Calu3 (cell line): ENCODE measurements around the gene TLK2. TPM values are rescaled to one million over a fixed set of nuclear protein-coding genes. Genes with fewer than 3 reads are reported as not detected.
A peak's percentile ranks its signal among the peaks of the same experiment; 100 is the strongest.
"Not testable (repeated sequence)": the region's sequence is repeated elsewhere in the genome, so short reads cannot be mapped to it uniquely, and the experiment has no call there.

ENCODE experiments used
- BruUV-seq: library from RNA; stranded (reverse); fragments of 400-500 nt; replicated peaks from 2 replicates; lab custom pipeline; 2021; lab: Mats Ljungman, UMichigan
- CTCF ChIA-PET: fragments of 300-600 bp; sonication (Branson Sonifier 250); formaldehyde crosslinking; loops from one replicate; lab custom pipeline; 2022; ENCODE audit warnings: antibody characterized with exemption; lab: Charles Lee
- DNase-seq: peaks from one replicate; pipeline ENCODE4 v3.0.0; 2022
- H3K27ac Mint-ChIP-seq: one replicate; pipeline ENCODE4 v1.8.0; 2022; ENCODE audit warnings: mixed read lengths; ENCODE audit not compliant: unreplicated experiment
- H3K27me3 Mint-ChIP-seq: one replicate; pipeline ENCODE4 v1.8.0; 2022; ENCODE audit warnings: mixed read lengths; ENCODE audit not compliant: unreplicated experiment
- H3K36me3 Mint-ChIP-seq: one replicate; pipeline ENCODE4 v1.8.0; 2022; ENCODE audit warnings: mild to moderate bottlenecking, moderate library complexity, mixed read lengths; ENCODE audit not compliant: insufficient read depth, unreplicated experiment
- H3K4me1 Mint-ChIP-seq: one replicate; pipeline ENCODE4 v1.8.0; 2022; ENCODE audit warnings: mild to moderate bottlenecking, low read depth, mixed read lengths; ENCODE audit not compliant: unreplicated experiment
- H3K4me3 Mint-ChIP-seq: one replicate; pipeline ENCODE4 v1.8.0; 2022; ENCODE audit warnings: mild to moderate bottlenecking, low read depth, moderate library complexity, mixed read lengths; ENCODE audit not compliant: unreplicated experiment
- H3K9me3 Mint-ChIP-seq: one replicate; pipeline ENCODE4 v1.8.0; 2022; ENCODE audit warnings: low read depth, mixed read lengths; ENCODE audit not compliant: unreplicated experiment
- intact Hi-C: fragments of 100-400 bp; cut with micrococcal nuclease; formaldehyde crosslinking; loops from one replicate; pipeline ENCODE4 v1.10.0; 2022; ENCODE audit not compliant: unreplicated experiment
- total RNA-seq: library from RNA; stranded (reverse); gene quantifications from 2 replicates; pipeline ENCODE4 v1.2.3, GENCODE V29; 2022

Gene TLK2
- total RNA-seq, 1 experiment from 2014 or later: 26.3 TPM

- H3K9me3 Mint-ChIP-seq, H3K27me3 Mint-ChIP-seq, intact Hi-C loops, H3K36me3 Mint-ChIP-seq, BruUV-seq, CTCF ChIA-PET, H3K27ac Mint-ChIP-seq, H3K4me1 Mint-ChIP-seq: not testable (repeated sequence)
- H3K4me3 Mint-ChIP-seq: peak overlapping the region; percentile 38
- DNase-seq: peak; percentile 8
Measured at GRCh38 chr17:62477718-62478408, 762 bp upstream of the TLK2 start.

- H3K36me3 Mint-ChIP-seq, H3K27me3 Mint-ChIP-seq, H3K9me3 Mint-ChIP-seq, BruUV-seq, H3K4me1 Mint-ChIP-seq, CTCF ChIA-PET, intact Hi-C loops: not testable (repeated sequence)
- H3K27ac Mint-ChIP-seq: peak overlapping the region; percentile 87
- peak overlapping the region; percentile 75 for H3K4me3 Mint-ChIP-seq
- DNase-seq: peak; percentile 22
Measured at GRCh38 chr17:62478880-62479638, 434 bp downstream of the TLK2 start.

- H3K27me3 Mint-ChIP-seq, H3K4me1 Mint-ChIP-seq, DNase-seq, CTCF ChIA-PET, H3K36me3 Mint-ChIP-seq, H3K9me3 Mint-ChIP-seq, intact Hi-C loops: not testable (repeated sequence)
- H3K4me3 Mint-ChIP-seq: peak overlapping the region; percentile 75
- peak overlapping the region; percentile 87 for H3K27ac Mint-ChIP-seq
- TSS peak; percentile 56 for BruUV-seq
Measured at GRCh38 chr17:62479639-62480258, 1.1 kb downstream of the TLK2 start.

DNA sequence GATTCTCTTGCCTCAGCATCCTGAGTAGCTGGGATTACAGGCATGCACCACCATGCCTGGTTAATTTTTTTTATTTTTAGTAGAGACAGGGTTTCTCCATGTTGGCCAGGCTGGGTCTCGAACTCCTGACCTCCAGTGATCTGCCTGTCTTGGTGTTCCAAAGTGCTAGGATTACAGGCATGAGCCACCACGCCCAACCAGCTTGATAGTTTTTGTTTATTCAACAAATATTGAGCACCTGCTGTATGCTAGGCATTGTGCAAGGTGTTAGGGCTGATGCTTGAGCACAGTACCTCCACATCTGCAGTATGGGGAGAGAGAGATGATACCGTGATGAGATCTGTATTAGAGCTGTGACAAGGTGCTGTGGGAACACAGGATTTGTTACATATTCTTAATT, 3.9 kb downstream of the TLK2 start:
- H3K36me3 Mint-ChIP-seq: peaks cover 14% of the 10 kb centered on the region
- H3K4me3 Mint-ChIP-seq, DNase-seq, H3K4me1 Mint-ChIP-seq, H3K27ac Mint-ChIP-seq, intact Hi-C loops, CTCF ChIA-PET, H3K27me3 Mint-ChIP-seq, BruUV-seq, H3K9me3 Mint-ChIP-seq: not testable (repeated sequence)

DNA sequence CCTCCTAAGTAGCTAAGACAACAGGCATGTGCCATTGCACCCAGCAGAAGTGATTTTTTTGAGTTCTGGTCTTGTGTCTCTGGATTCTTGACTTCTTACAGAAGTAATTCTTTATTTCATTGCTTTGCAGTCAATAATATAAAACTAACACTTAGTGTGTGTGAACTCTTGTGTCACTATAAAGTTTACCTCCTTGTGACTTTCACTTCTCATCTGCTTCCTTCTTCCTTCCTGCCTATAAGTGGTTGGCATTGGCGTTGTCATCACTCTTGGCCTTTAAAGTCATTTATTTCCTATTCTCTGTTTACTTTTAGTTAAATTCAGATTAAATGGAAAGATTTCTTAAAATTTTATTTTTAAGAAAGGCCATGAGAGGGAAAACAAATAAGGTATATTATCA, 12.4 kb downstream of the TLK2 start:
- not testable (repeated sequence) for H3K9me3 Mint-ChIP-seq, H3K4me1 Mint-ChIP-seq, H3K36me3 Mint-ChIP-seq

DNA sequence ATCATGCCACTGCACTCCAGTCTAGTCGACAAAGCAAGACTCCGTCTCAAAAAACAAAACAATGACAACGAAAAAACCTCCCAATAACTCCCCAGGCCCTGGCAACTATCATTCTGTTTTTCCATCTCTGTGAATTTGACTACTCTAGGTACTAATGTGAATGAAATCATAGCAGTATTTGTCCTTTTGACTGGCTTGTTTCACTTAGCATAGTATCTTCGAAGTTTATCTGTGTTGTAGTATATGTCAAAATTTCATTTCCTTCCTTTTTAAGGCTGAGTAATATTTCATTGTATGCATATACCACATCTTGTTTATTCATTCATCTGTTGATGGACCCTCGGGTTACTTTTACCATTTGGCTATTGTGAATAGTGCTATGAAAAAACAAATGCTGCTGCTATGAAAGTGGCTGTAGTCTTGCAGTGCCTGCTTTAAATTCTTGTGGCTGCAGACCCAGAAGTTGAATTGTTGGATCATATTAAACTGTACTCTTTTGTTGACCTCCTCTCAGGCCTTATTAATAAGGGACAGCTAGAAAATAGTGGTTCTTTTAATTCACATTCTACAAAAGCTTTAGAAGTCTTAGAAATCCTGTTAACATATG, 14.5 kb downstream of the TLK2 start:
- H3K36me3 Mint-ChIP-seq, CTCF ChIA-PET, H3K4me3 Mint-ChIP-seq, DNase-seq, H3K27me3 Mint-ChIP-seq, intact Hi-C loops, BruUV-seq, H3K27ac Mint-ChIP-seq, H3K9me3 Mint-ChIP-seq, H3K4me1 Mint-ChIP-seq: not testable (repeated sequence)

More for the DNA sequence above, 12.4 kb downstream of the TLK2 start:
- H3K27ac Mint-ChIP-seq, BruUV-seq, H3K4me3 Mint-ChIP-seq, DNase-seq, CTCF ChIA-PET, intact Hi-C loops, H3K27me3 Mint-ChIP-seq: not testable (repeated sequence)

GRCh38 chr17:62494073-62494472, 15.4 kb downstream of the TLK2 start:
- not testable (repeated sequence) for DNase-seq

DNA sequence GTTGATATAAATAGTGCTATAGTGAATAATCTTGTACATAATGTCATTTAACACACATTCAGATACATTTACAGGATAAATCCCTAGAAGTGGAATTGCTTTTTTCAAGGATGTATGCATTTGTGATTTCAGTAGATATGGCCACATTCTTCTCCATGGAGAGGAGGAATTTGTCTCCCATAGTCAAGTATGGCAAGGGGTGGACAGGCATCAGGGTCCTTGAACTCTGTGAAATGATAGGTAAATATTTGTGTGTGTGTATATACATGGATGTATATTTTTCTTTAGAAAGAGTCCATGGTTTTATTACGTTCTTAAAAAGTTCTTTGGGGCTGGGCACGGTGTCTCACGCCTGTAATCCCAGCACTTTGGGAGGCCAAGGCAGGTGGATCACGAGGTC, 17.7 kb downstream of the TLK2 start:
- BruUV-seq, H3K27ac Mint-ChIP-seq, H3K9me3 Mint-ChIP-seq, H3K27me3 Mint-ChIP-seq, intact Hi-C loops, H3K36me3 Mint-ChIP-seq, DNase-seq, H3K4me1 Mint-ChIP-seq, H3K4me3 Mint-ChIP-seq: not testable (repeated sequence)
- CTCF ChIA-PET: interaction anchor here (0.7 kb wide), 1 partner anchor 119 kb away, joined by 3 read pairs; no protein-coding TSS in a partner anchor

More at GRCh38 chr17:62494073-62494472, 15.4 kb downstream of the TLK2 start:
- H3K36me3 Mint-ChIP-seq, H3K27me3 Mint-ChIP-seq, H3K9me3 Mint-ChIP-seq, intact Hi-C loops, BruUV-seq, H3K27ac Mint-ChIP-seq, H3K4me3 Mint-ChIP-seq, H3K4me1 Mint-ChIP-seq, CTCF ChIA-PET: not testable (repeated sequence)

GRCh38 chr17:62498796-62499195, 20.2 kb downstream of the TLK2 start:
- CTCF ChIA-PET, H3K4me1 Mint-ChIP-seq, H3K4me3 Mint-ChIP-seq, intact Hi-C loops, BruUV-seq, H3K27ac Mint-ChIP-seq, H3K36me3 Mint-ChIP-seq, H3K27me3 Mint-ChIP-seq, DNase-seq, H3K9me3 Mint-ChIP-seq: not testable (repeated sequence)
